ENCODE results near the gene SMTN. TPM values are rescaled to one million over a fixed set of nuclear protein-coding genes. Genes with fewer than 3 reads are reported as not detected.

SMTN gene
- total RNA-seq, 1 experiment from 2014 or later = 80.2 TPM

GRCh38 chr22:31100762-31101525 is 19.8 kb downstream of the SMTN start:
- CTCF ChIA-PET = interaction anchor here (0.6 to 1.3 kb wide), 2 partner anchors 130 to 212 kb away, joined by 6 read pairs; no protein-coding TSS in a partner anchor
- Mint-ChIP-seq H3K27ac (ENCODE audit: low read depth, unreplicated experiment) (peak overlapping the region; percentile 73), H3K27me3 (ENCODE audit: insufficient read depth, unreplicated experiment) (no peaks in the 10 kb centered on the region), H3K4me1 (ENCODE audit: insufficient read depth, unreplicated experiment) (peaks cover 21% of the 10 kb centered on the region), H3K4me3 (ENCODE audit: unreplicated experiment) (no peak overlapping the region), H3K9me3 (ENCODE audit: unreplicated experiment) (no peaks in the 10 kb centered on the region), H3K36me3 (ENCODE audit: insufficient read depth, unreplicated experiment) (peaks cover 22% of the 10 kb centered on the region)
- POLR2A ChIA-PET = interaction anchor here (2.2 kb wide), 1 partner anchor 19 kb away, joined by 10 read pairs; the partner anchor contains the start of gene SMTN
- intact Hi-C loops (cut with micrococcal nuclease) = no loop called here
- DNase-seq (ENCODE audit: unreplicated experiment) = no peak
- no peak for TF ChIP-seq CTCF (IDR thresholded peaks at IDR 0.05; ENCODE audit: unreplicated experiment)
- BruUV-seq (replicated peaks) = no TSS peak

GRCh38 chr22:31102441-31103081 is 21.4 kb downstream of the SMTN start:
- peak; percentile 79 for DNase-seq (ENCODE audit: unreplicated experiment)
- no peak overlapping the region for H3K4me3 Mint-ChIP-seq (ENCODE audit: unreplicated experiment)
- TF ChIP-seq CTCF (IDR thresholded peaks at IDR 0.05; ENCODE audit: unreplicated experiment) = no peak
- POLR2A ChIA-PET = interaction anchor here (0.6 to 2.2 kb wide), 6 partner anchors 18 to 211 kb away, joined by 3 to 10 read pairs (median 6); partner anchors contain the start of genes MORC2, SMTN and TUG1
- H3K4me1 Mint-ChIP-seq (ENCODE audit: insufficient read depth, unreplicated experiment) = peaks cover 28% of the 10 kb centered on the region
- H3K27ac Mint-ChIP-seq (ENCODE audit: low read depth, unreplicated experiment) = peak overlapping the region; percentile 73
- no peaks in the 10 kb centered on the region for H3K27me3 Mint-ChIP-seq (ENCODE audit: insufficient read depth, unreplicated experiment)
- CTCF ChIA-PET = interaction anchor here (0.7 to 1.1 kb wide), 5 partner anchors 10 to 468 kb away, joined by 3 to 4 read pairs (median 4); no protein-coding TSS in a partner anchor
- peaks cover 12% of the 10 kb centered on the region for H3K36me3 Mint-ChIP-seq (ENCODE audit: insufficient read depth, unreplicated experiment)
- no TSS peak for BruUV-seq (replicated peaks)
- intact Hi-C loops (cut with micrococcal nuclease) = no loop called here
- no peaks in the 10 kb centered on the region for H3K9me3 Mint-ChIP-seq (ENCODE audit: unreplicated experiment)

- POLR2A ChIA-PET = interaction anchor here (0.6 to 2.2 kb wide), 5 partner anchors 21 to 210 kb away, joined by 3 to 10 read pairs (median 4); partner anchors contain the start of genes MORC2, SMTN and TUG1
- TF ChIP-seq CTCF (IDR thresholded peaks at IDR 0.05; ENCODE audit: unreplicated experiment) = no peak
- H3K4me1 Mint-ChIP-seq (ENCODE audit: insufficient read depth, unreplicated experiment) = peaks cover 33% of the 10 kb centered on the region
- no TSS peak for BruUV-seq (replicated peaks)
- DNase-seq (ENCODE audit: unreplicated experiment) = no peak
- intact Hi-C loops (cut with micrococcal nuclease) = no loop called here
- no peaks in the 10 kb centered on the region for H3K9me3 Mint-ChIP-seq (ENCODE audit: unreplicated experiment)
- CTCF ChIA-PET = interaction anchor here (2.4 kb wide), 1 partner anchor 18 kb away, joined by 6 read pairs; no protein-coding TSS in a partner anchor
- peak overlapping the region; percentile 73 for H3K27ac Mint-ChIP-seq (ENCODE audit: low read depth, unreplicated experiment)
- H3K4me3 Mint-ChIP-seq (ENCODE audit: unreplicated experiment) = no peak overlapping the region
- H3K27me3 Mint-ChIP-seq (ENCODE audit: insufficient read depth, unreplicated experiment) = no peaks in the 10 kb centered on the region
- H3K36me3 Mint-ChIP-seq (ENCODE audit: insufficient read depth, unreplicated experiment) = peaks cover 7% of the 10 kb centered on the region
These were observed 22.0 kb downstream of the SMTN start for GRCh38 chr22:31103111-31103510.

Data from MCF 10A (cell line).